EH (cell line): ENCODE results near the gene TAS2R8.
"Not testable (repeated sequence)": the region's sequence is repeated elsewhere in the genome, so short reads cannot be mapped to it uniquely, and the experiment has no call there.

Experiments
- DNase-seq: peaks from one replicate; pipeline ENCODE4 v3.0.0-alpha.2; 2015; ENCODE audit warnings: low read depth

TAS2R8 gene

GRCh38 chr12:10807186-10807585, at the start of gene TAS2R8:
Gene TAS2R8, minus strand, starts transcription at chr12:10807286. Its CDS starts 306 bp downstream, at chr12:10806980.
- no peak for DNase-seq

GRCh38 chr12:10855807-10856206, 48.7 kb upstream of the TAS2R8 start:
- DNase-seq = no peak

- DNase-seq = no peak
Measured at GRCh38 chr12:10853776-10854175, 46.7 kb upstream of the TAS2R8 start.

GRCh38 chr12:10851243-10851858, 44.3 kb upstream of the TAS2R8 start:
- no peak for DNase-seq

- no peak for DNase-seq
Measured at GRCh38 chr12:10849425-10849878, 42.4 kb upstream of the TAS2R8 start, which contains the start of gene PRR4. Gene PRR4, minus strand, starts transcription at chr12:10849475. Its CDS starts 38 bp downstream, at chr12:10849437.

GRCh38 chr12:10847744-10848143, 40.7 kb upstream of the TAS2R8 start:
- no peak for DNase-seq

- no peak for DNase-seq
Measured at GRCh38 chr12:10842862-10843261, 35.8 kb upstream of the TAS2R8 start.

- no peak for DNase-seq
Measured at GRCh38 chr12:10838461-10838860, 31.4 kb upstream of the TAS2R8 start.

GRCh38 chr12:10829994-10830393, 22.9 kb upstream of the TAS2R8 start:
- peak; percentile 26 for DNase-seq

GRCh38 chr12:10826258-10826657, 19.2 kb upstream of the TAS2R8 start, which contains the start of gene TAS2R10:
Gene TAS2R10, minus strand, starts transcription at chr12:10826358. Its CDS starts 89 bp downstream, at chr12:10826269.
- DNase-seq = no peak

- DNase-seq = peak; percentile 1
Measured at GRCh38 chr12:10824957-10825356, 17.9 kb upstream of the TAS2R8 start.

- DNase-seq = no peak
Measured at GRCh38 chr12:10811883-10812536, 4.9 kb upstream of the TAS2R8 start.

GRCh38 chr12:10810068-10810467, 3.0 kb upstream of the TAS2R8 start, which contains the start of gene TAS2R9:
Gene TAS2R9, minus strand, starts transcription at chr12:10810168. Its CDS starts 93 bp downstream, at chr12:10810075.
- no peak for DNase-seq

GRCh38 chr12:10802587-10802986, 4.5 kb downstream of the TAS2R8 start, which contains the start of gene TAS2R7:
Gene TAS2R7, minus strand, starts transcription at chr12:10802627. Its CDS starts 57 bp downstream, at chr12:10802570.
- DNase-seq = no peak

GRCh38 chr12:10801741-10802140, 5.3 kb downstream of the TAS2R8 start:
- DNase-seq = no peak

GRCh38 chr12:10794222-10794621, 12.9 kb downstream of the TAS2R8 start:
- DNase-seq = no peak

GRCh38 chr12:10791769-10792168, 15.3 kb downstream of the TAS2R8 start:
- DNase-seq = not testable (repeated sequence)

GRCh38 chr12:10783252-10783651, 23.8 kb downstream of the TAS2R8 start:
- DNase-seq = no peak

- no peak for DNase-seq
Measured at GRCh38 chr12:10779103-10779502, 28.0 kb downstream of the TAS2R8 start.

GRCh38 chr12:10771132-10771733, 35.9 kb downstream of the TAS2R8 start:
- peak; percentile 54 for DNase-seq

- no peak for DNase-seq
Measured at GRCh38 chr12:10759657-10760056, 47.4 kb downstream of the TAS2R8 start.

GRCh38 chr12:10756194-10756593, 50.9 kb downstream of the TAS2R8 start:
- DNase-seq = no peak
